Panc1 (cell line): Measurements from ENCODE around the gene CELF2. TPM values are rescaled to one million over a fixed set of nuclear protein-coding genes. Genes with fewer than 3 reads are reported as not detected.

ENCODE experiments used
- ATAC-seq: fragments of 200-7000 bp; cut with Tn5 transposase; 2 replicates; pipeline ENCODE4 v1.9.1; 2020; ENCODE audit warnings: mild to moderate bottlenecking, moderate library complexity
- BruUV-seq: library from RNA; stranded (reverse); fragments of 400-500 nt; replicated peaks from 2 replicates; lab custom pipeline; 2021; lab: Mats Ljungman, UMichigan
- CTCF ChIA-PET: fragments of 300-600 bp; sonication (Branson Sonifier 250); formaldehyde crosslinking; loops from one replicate; lab custom pipeline; 2022; ENCODE audit warnings: antibody characterized with exemption; lab: Charles Lee
- POLR2A ChIA-PET: fragments of 300-600 bp; sonication (Branson Sonifier 250); formaldehyde crosslinking; loops from one replicate; lab custom pipeline; 2022; ENCODE audit warnings: antibody characterized with exemption; lab: Charles Lee
- DNase-seq: peaks from one replicate; pipeline ENCODE4 v3.0.0-alpha.2; 2010; ENCODE audit warnings: low read depth, low spot score
- H3K27ac ChIP-seq: 2 replicates; pipeline ENCODE4 v1.5.1; 2011; ENCODE audit warnings: mild to moderate bottlenecking, low read length, inconsistent platforms
- H3K27me3 ChIP-seq: fragments of 200-500 bp; sonication (Bioruptor generic); 2 replicates; pipeline ENCODE4 v1.6.0; 2014; ENCODE audit warnings: low read length, inconsistent platforms; ENCODE audit not compliant: control insufficient read depth, insufficient read depth
- H3K36me3 ChIP-seq: fragments of 200-500 bp; sonication (Bioruptor generic); 2 replicates; pipeline ENCODE4 v1.5.1; 2014; ENCODE audit warnings: inconsistent platforms, mild to moderate bottlenecking, low read length, moderate library complexity; ENCODE audit not compliant: control insufficient read depth, insufficient read depth
- H3K4me1 ChIP-seq: 2 replicates; pipeline ENCODE4 v1.5.1; 2011; ENCODE audit warnings: inconsistent platforms, mild to moderate bottlenecking, low read length, moderate library complexity; ENCODE audit not compliant: control insufficient read depth, insufficient read depth
- H3K4me3 ChIP-seq, 2 experiments: 2 replicates each; pipeline ENCODE4 v1.5.1; 2011 to 2012; ENCODE audit warnings: low read depth in 2 of 2, low read length in 2 of 2, mild to moderate bottlenecking in 2 of 2, inconsistent platforms in 1 of 2, moderate library complexity in 1 of 2
- H3K9me3 ChIP-seq: fragments of 200-500 bp; sonication (Bioruptor generic); 2 replicates; pipeline ENCODE4 v1.5.1; 2014; ENCODE audit warnings: low read depth, mild to moderate bottlenecking, inconsistent platforms, low read length, moderate library complexity; ENCODE audit not compliant: control insufficient read depth, insufficient read depth
- CTCF ChIP-seq: fragments of 450-650 bp; IDR thresholded peaks from 2 replicates; pipeline ENCODE4 v1.5.1; 2017; ENCODE audit warnings: mild to moderate bottlenecking
- POLR2AphosphoS5 ChIP-seq: IDR thresholded peaks from 2 replicates; pipeline ENCODE4 v1.6.1; 2012; ENCODE audit warnings: mild to moderate bottlenecking, low read depth, low read length, moderate library complexity
- REST ChIP-seq, 2 experiments: IDR thresholded peaks; 2 replicates each; pipeline ENCODE4 v1.6.1; 2011 to 2012; ENCODE audit warnings: low read depth in 2 of 2, control low read depth in 1 of 2, low read length in 1 of 2, mild to moderate bottlenecking in 1 of 2, moderate library complexity in 1 of 2; ENCODE audit not compliant: insufficient read depth in 1 of 2
- SIN3A ChIP-seq: IDR thresholded peaks from 2 replicates; pipeline ENCODE4 v1.6.1; 2012; ENCODE audit warnings: low read depth, mild to moderate bottlenecking, low read length, moderate library complexity, borderline replicate concordance; ENCODE audit not compliant: insufficient read depth
- TCF7L2 ChIP-seq: IDR thresholded peaks from 2 replicates; pipeline ENCODE4 v1.6.1; 2011; ENCODE audit warnings: mild to moderate bottlenecking, low read depth, low read length, inconsistent platforms
- in situ Hi-C: cut with HindIII; loops from 2 replicates; pipeline ENCODE4 v1.10.0; 2016; ENCODE audit warnings: low sequenced_read_pairs, low pct_unique_long_range_greater_than_20kb
- intact Hi-C: fragments of 100-400 bp; cut with micrococcal nuclease; formaldehyde crosslinking; loops from one replicate; pipeline ENCODE4 v1.10.0; 2022; ENCODE audit not compliant: unreplicated experiment
- total RNA-seq: library from RNA; stranded (reverse); gene quantifications from one replicate; pipeline ENCODE4 v1.2.1, GENCODE V29; 2021; ENCODE audit not compliant: unreplicated experiment

The CELF2 gene
- total RNA-seq, 1 experiment from 2014 or later, result 0.44 TPM

- Histone ChIP-seq H3K4me1 (no peaks in the 10 kb centered on the region), H3K36me3 (no peaks in the 10 kb centered on the region), H3K27me3 (no peaks in the 10 kb centered on the region), H3K4me3 (no peak overlapping the region), H3K9me3 (no peaks in the 10 kb centered on the region), H3K27ac (no peak overlapping the region)
- in situ Hi-C loops (no loop called here), intact Hi-C loops (no loop called here)
- ATAC-seq (no peak), DNase-seq (no peak)
- BruUV-seq, result no TSS peak
- TF ChIP-seq TCF7L2 (no peak), POLR2AphosphoS5 (no peak), SIN3A (no peak), REST (IDR thresholded peaks at IDR 0.05; ENCODE audit: insufficient read depth in 1 of 2, low read depth in 2 of 2, low read length in 1 of 2) (no peak), CTCF (no peak)
- ChIA-PET POLR2A (no interaction called here), CTCF (no interaction called here)
These were observed 287.4 kb downstream of the CELF2 start for GRCh38 chr10:11304906-11305585.

GRCh38 chr10:11305825-11306593 lies 288.3 kb downstream of the CELF2 start:
- no peaks in the 10 kb centered on the region for H3K27me3 ChIP-seq
- DNase-seq (no peak), ATAC-seq (no peak)
- no peaks in the 10 kb centered on the region for H3K36me3 ChIP-seq
- intact Hi-C loops (no loop called here), in situ Hi-C loops (no loop called here)
- no peaks in the 10 kb centered on the region for H3K9me3 ChIP-seq
- ChIA-PET POLR2A (no interaction called here), CTCF (no interaction called here)
- no peak overlapping the region for H3K4me3 ChIP-seq
- BruUV-seq, result no TSS peak
- TF ChIP-seq REST (IDR thresholded peaks at IDR 0.05; ENCODE audit: insufficient read depth in 1 of 2, low read depth in 2 of 2, low read length in 1 of 2), result no peak
- TF ChIP-seq TCF7L2, result no peak
- TF ChIP-seq SIN3A, result no peak
- no peak for TF ChIP-seq CTCF
- no peak for TF ChIP-seq POLR2AphosphoS5
- H3K27ac ChIP-seq, result no peak overlapping the region
- no peaks in the 10 kb centered on the region for H3K4me1 ChIP-seq
